HepG2 (cell line): ENCODE results near the gene NEU4. TPM values are rescaled to one million over a fixed set of nuclear protein-coding genes. Genes with fewer than 3 reads are reported as not detected.
A peak's percentile ranks its signal among the peaks of the same experiment; 100 is the strongest.

Source experiments
- CENPBD1 ChIP-seq: sonication (generic); formaldehyde crosslinking; IDR thresholded peaks from 2 replicates; pipeline ENCODE4 v1.8.0; 2022; ENCODE audit warnings: missing genetic modification reagents, low read depth, mild to moderate bottlenecking, borderline replicate concordance
- E2F1 ChIP-seq: sonication (generic); formaldehyde crosslinking; IDR thresholded peaks from 2 replicates; pipeline ENCODE4 v1.5.0; 2020; ENCODE audit warnings: missing genetic modification reagents
- IRX3 ChIP-seq: sonication (generic); formaldehyde crosslinking; IDR thresholded peaks from 2 replicates; pipeline ENCODE4 v1.8.1; 2023; ENCODE audit warnings: mild to moderate bottlenecking, low read depth, missing genetic modification reagents, borderline replicate concordance
- KMT2A ChIP-seq: sonication (generic); formaldehyde crosslinking; IDR thresholded peaks from 2 replicates; pipeline ENCODE4 v1.4.0; 2020; ENCODE audit warnings: missing genetic modification reagents
- MTA1 ChIP-seq: sonication (generic); formaldehyde crosslinking; IDR thresholded peaks from 2 replicates; pipeline ENCODE4 v1.4.0; 2020; ENCODE audit warnings: missing genetic modification reagents, mild to moderate bottlenecking, borderline replicate concordance
- MYC ChIP-seq: sonication (generic); formaldehyde crosslinking; IDR thresholded peaks from 2 replicates; pipeline ENCODE4 v1.9.0; 2021; ENCODE audit warnings: missing genetic modification reagents, borderline replicate concordance
- RAD51 ChIP-seq: fragments of 450-650 bp; IDR thresholded peaks from 2 replicates; pipeline ENCODE4 v1.6.1; 2016; ENCODE audit warnings: borderline replicate concordance
- RNF219 ChIP-seq: sonication (generic); formaldehyde crosslinking; IDR thresholded peaks from 2 replicates; pipeline ENCODE4 v1.5.0; 2020; ENCODE audit warnings: mild to moderate bottlenecking, missing genetic modification reagents
- ZBTB33 ChIP-seq: sonication (generic); formaldehyde crosslinking; IDR thresholded peaks from 2 replicates; pipeline ENCODE4 v1.4.0; 2020; ENCODE audit warnings: missing genetic modification reagents
- ZBTB38 ChIP-seq: sonication (generic); formaldehyde crosslinking; IDR thresholded peaks from 2 replicates; pipeline ENCODE4 v1.5.1; 2020; ENCODE audit warnings: mild to moderate bottlenecking, missing genetic modification reagents
- ZNF207 ChIP-seq: fragments of 450-650 bp; IDR thresholded peaks from 2 replicates; pipeline ENCODE4 v1.6.1; 2016; ENCODE audit warnings: antibody characterized with exemption, borderline replicate concordance
- ZNF235 ChIP-seq: sonication (generic); formaldehyde crosslinking; IDR thresholded peaks from 2 replicates; pipeline ENCODE4 v1.8.1; 2023; ENCODE audit warnings: mild to moderate bottlenecking, missing genetic modification reagents, borderline replicate concordance
- polyA plus RNA-seq, 8 experiments: library from polyadenylated mRNA; depleted of rRNA in 3 of 8; stranded (reverse) in 7 of 8; unstranded in 1 of 8; fragments of >200 nt; fragmentation: Illumina TruSeq in 4 of 8; extraction: Trizol in 4 of 8; gene quantifications; 2 replicates each; pipeline versions ENCODE4 v1.2.1 to v1.2.3, GENCODE V29; 2011 to 2016; ENCODE audit warnings: low read depth in 4 of 8, missing spikeins in 1 of 8, mixed read lengths in 1 of 8; ENCODE audit not compliant: insufficient read depth in 1 of 8
- total RNA-seq, 5 experiments: library from RNA; depleted of rRNA; stranded (reverse); fragments of >200 nt; fragmentation: Illumina TruSeq; extraction: Trizol; gene quantifications; 2 replicates each; pipeline ENCODE4 v1.2.3, GENCODE V29; 2016; ENCODE audit warnings: low read depth in 1 of 5

NEU4 gene
- total and polyA plus RNA-seq, 2 of the 13 experiments (the other 11 are each of a cell fraction or from before 2014, with no cell fraction given) = 53.5 to 107 TPM

GRCh38 chr2:241764275-241765241 lies 44.4 kb upstream of the NEU4 start (continued):
- no peak for TF ChIP-seq RNF219 (CRISPR knock-in tag)
- TF ChIP-seq KMT2A = no peak
- TF ChIP-seq E2F1 (CRISPR knock-in tag) = no peak
- no peak for TF ChIP-seq CENPBD1 (CRISPR knock-in tag)
- no peak for TF ChIP-seq IRX3 (CRISPR knock-in tag)
- 0 out of 2 replicates have a peak, but pooled peaks have one; percentile 18 for TF ChIP-seq ZBTB33 (CRISPR knock-in tag)
- no peak for TF ChIP-seq MYC (CRISPR knock-in tag)
- no peak for TF ChIP-seq ZNF235
- peak; percentile 65 for TF ChIP-seq ZBTB38 (CRISPR knock-in tag)
- peak; percentile 26; the same call in 1 of the 2 replicates for TF ChIP-seq RAD51
- TF ChIP-seq MTA1 (CRISPR knock-in tag) = 0 out of 2 replicates have a peak, but pooled peaks have one; percentile 26
- no peak for TF ChIP-seq ZNF207
